GM10248 (cell line): ENCODE measurements around the gene ERCC6L2.

ENCODE experiments used
- CTCF ChIA-PET: fragments of 300-600 bp; sonication (Branson Sonifier 250); formaldehyde crosslinking; extraction: SDS; loops from one replicate; lab custom pipeline; 2021; ENCODE audit warnings: antibody characterized with exemption; lab: Yijun Ruan, JAX
- POLR2A ChIA-PET: fragments of 350-650 bp; sonication (Branson Sonifier 250); formaldehyde crosslinking; extraction: SDS; loops from one replicate; lab custom pipeline; 2020; ENCODE audit warnings: antibody characterized with exemption; lab: Yijun Ruan, JAX
- DNase-seq: peaks from one replicate; pipeline ENCODE4 v3.0.0; 2012; ENCODE audit errors: extremely low spot score
- CTCF ChIP-seq: IDR thresholded peaks from 2 replicates; pipeline ENCODE4 v1.5.1; 2012; ENCODE audit warnings: mild to moderate bottlenecking, low read depth; ENCODE audit errors: extremely low read depth, missing control alignments, control extremely low read depth

Gene ERCC6L2

GRCh38 chr9:95876138-95876444, 600 bp downstream of the ERCC6L2 start:
- POLR2A ChIA-PET, result interaction anchor here (1.0 kb wide), 2 partner anchors 8 to 81 kb away, joined by 3 to 4 read pairs; no protein-coding TSS in a partner anchor
- CTCF ChIA-PET, result interaction anchor here (1.1 to 2.8 kb wide), 4 partner anchors 8 to 18 kb away, joined by 3 to 9 read pairs (median 6); no protein-coding TSS in a partner anchor
- no peak for TF ChIP-seq CTCF

GRCh38 chr9:95876595-95876994, 1.1 kb downstream of the ERCC6L2 start:
- CTCF ChIA-PET, result interaction anchor here (1.1 to 2.8 kb wide), 3 partner anchors 7 to 19 kb away, joined by 5 to 9 read pairs (median 6); no protein-coding TSS in a partner anchor
- POLR2A ChIA-PET, result no interaction called here
- no peak for TF ChIP-seq CTCF
- no peak for DNase-seq

More at GRCh38 chr9:95876138-95876444, 600 bp downstream of the ERCC6L2 start:
- DNase-seq, result no peak

GRCh38 chr9:95877984-95878383, 2.5 kb downstream of the ERCC6L2 start:
- TF ChIP-seq CTCF, result no peak
- DNase-seq, result no peak
- POLR2A ChIA-PET, result no interaction called here
- CTCF ChIA-PET, result no interaction called here

- CTCF ChIA-PET, result interaction anchor here (1.8 kb wide), 1 partner anchor 11 kb away, joined by 5 read pairs; no protein-coding TSS in a partner anchor
- POLR2A ChIA-PET, result no interaction called here
- no peak for TF ChIP-seq CTCF
- no peak for DNase-seq
Observed at GRCh38 chr9:95879591-95879990, 4.1 kb downstream of the ERCC6L2 start.

- POLR2A ChIA-PET, result no interaction called here
- TF ChIP-seq CTCF, result no peak
- CTCF ChIA-PET, result interaction anchor here (1.8 kb wide), 1 partner anchor 11 kb away, joined by 5 read pairs; no protein-coding TSS in a partner anchor
- DNase-seq, result no peak
Observed at GRCh38 chr9:95880021-95880690, 4.7 kb downstream of the ERCC6L2 start.

GRCh38 chr9:95887926-95888497, 12.5 kb downstream of the ERCC6L2 start:
- POLR2A ChIA-PET, result no interaction called here
- CTCF ChIA-PET, result interaction anchor here (1.3 to 2.2 kb wide), 2 partner anchors 11 to 12 kb away, joined by 3 to 5 read pairs; no protein-coding TSS in a partner anchor

More at GRCh38 chr9:95887926-95888497, 12.5 kb downstream of the ERCC6L2 start:
- TF ChIP-seq CTCF, result no peak
- DNase-seq, result no peak
